HPDE6-E6E7 (cell line): ENCODE results near the gene SKI.
"Not testable (repeated sequence)": the region's sequence is repeated elsewhere in the genome, so short reads cannot be mapped to it uniquely, and the experiment has no call there.

ENCODE experiments used
- DNase-seq: peaks from one replicate; pipeline ENCODE4 v3.0.0; 2011; ENCODE audit warnings: missing footprints; ENCODE audit errors: extremely low spot score

The SKI gene

GRCh38 chr1:2259668-2260402 lies 31.7 kb downstream of the SKI start:
- DNase-seq: no peak

DNA sequence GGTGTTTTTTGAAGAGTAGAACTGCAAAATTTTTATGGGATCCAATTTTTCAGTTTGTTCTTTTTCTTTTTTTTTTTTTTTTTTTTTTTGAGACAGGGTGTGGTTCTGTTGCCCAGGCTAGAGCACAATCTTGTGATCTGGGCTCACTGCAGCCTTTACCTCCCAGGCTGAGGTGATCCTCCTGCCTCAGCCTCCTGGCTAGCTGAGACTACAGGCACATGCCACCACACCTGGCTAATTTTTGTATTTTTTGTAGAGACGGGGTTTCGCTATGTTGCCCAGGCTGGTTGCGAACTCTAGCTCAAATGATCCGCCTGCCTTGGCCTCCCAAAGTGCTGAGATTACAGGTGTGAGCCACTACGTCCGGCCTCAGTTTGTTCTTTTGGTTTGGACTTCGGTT lies 32.4 kb downstream of the SKI start:
- DNase-seq: not testable (repeated sequence)

GRCh38 chr1:2260917-2261316 lies 32.8 kb downstream of the SKI start:
- DNase-seq: no peak

DNA sequence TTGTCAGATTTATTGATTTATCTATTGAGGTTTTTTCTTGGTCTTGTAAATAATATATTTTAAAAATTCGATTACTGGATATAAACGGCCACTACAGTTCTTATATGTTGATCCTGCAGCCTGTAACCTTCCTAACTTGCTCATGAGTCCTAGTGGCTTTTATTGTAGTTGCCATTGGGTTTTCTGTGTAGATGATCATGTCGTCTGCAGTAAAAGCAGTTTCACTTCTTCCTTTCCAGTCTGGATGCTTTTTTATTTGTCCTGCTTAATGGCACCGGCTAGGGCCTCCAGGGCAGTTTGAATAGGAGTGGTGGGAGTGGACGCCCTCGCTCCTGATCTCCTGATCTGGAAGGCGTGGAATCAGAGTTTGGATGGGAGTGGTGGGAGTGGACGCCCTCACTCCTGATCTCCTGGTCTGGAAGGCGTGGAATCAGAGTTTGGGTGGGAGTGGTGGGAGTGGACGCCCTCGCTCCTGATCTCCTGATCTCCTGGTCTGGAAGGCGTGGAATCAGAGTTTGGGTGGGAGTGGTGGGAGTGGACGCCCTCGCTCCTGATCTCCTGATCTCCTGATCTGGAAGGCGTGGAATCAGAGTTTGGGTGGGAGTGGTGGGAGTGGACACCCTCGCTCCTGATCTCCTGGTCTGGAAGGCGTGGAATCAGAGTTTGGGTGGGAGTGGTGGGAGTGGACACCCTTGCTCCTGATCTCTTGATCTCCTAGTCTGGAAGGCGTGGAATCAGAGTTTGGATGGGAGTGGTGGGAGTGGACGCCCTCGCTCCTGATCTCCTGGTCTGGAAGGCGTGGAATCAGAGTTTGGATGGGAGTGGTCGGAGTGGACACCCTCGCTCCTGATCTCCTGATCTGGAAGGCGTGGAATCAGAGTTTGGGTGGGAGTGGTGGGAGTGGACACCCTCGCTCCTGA lies 33.6 kb downstream of the SKI start:
- DNase-seq: not testable (repeated sequence)

- no peak for DNase-seq
Measured at GRCh38 chr1:2266301-2266975, 38.3 kb downstream of the SKI start.

GRCh38 chr1:2267051-2267830 lies 39.1 kb downstream of the SKI start:
- no peak for DNase-seq

DNA sequence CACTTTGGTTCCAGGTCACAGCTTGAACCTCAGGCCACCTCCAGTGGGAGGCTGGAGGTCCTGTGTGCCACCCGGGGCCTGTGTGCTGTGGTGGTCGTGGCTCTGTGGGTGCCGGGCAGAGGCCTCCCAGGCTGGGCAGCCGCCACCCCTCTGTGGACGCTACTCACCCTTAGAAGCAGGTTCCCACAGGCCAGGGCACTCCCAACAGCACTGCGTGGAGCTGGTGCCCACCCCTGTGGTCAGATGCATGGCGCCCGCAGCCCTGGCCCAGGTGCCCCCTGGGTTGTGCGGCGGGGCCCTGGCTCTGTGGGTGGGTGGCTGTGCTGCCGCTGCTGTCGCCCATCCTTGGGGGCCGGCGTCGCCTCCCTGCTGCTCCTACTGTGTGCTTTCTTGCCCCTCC lies 39.7 kb downstream of the SKI start:
- DNase-seq: no peak

DNA sequence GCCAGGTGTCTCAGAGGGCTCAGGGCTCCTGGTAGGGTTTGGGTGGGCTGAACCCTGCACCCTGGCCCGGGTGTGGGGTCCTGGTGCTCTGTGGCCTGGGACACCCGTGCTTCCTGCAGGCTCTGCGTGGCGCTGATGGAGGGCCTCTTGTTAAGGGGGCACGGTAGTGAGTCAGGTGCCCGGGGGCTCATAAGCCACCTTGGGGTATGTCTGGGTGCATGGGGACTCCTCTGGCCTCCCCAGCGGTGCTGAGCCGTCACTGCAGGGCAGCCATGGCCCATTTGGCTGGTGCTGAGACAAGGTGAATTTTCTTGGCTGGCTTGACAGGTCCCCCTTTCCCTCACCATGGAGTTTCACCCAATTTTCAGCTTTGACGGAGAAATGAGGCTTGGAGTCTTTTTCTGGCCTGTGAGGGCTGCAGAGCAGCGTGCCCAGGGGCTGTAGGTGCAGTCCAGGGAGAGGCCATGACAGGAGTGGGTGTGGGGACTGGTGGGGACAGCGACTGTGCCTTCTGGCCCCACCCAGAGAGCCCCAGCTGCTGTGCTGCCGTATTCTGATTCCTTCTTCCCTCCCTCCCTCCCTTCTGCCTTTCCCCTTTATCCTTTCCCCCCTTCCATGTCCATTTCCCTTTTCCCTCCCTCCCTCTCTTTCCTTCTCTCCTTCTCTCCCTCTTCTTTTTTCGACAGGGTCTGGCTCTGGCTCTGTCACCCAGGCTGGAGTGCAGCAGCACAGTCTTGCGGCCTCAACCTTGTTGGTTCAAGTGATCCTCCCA lies 40.4 kb downstream of the SKI start:
- no peak for DNase-seq

DNA sequence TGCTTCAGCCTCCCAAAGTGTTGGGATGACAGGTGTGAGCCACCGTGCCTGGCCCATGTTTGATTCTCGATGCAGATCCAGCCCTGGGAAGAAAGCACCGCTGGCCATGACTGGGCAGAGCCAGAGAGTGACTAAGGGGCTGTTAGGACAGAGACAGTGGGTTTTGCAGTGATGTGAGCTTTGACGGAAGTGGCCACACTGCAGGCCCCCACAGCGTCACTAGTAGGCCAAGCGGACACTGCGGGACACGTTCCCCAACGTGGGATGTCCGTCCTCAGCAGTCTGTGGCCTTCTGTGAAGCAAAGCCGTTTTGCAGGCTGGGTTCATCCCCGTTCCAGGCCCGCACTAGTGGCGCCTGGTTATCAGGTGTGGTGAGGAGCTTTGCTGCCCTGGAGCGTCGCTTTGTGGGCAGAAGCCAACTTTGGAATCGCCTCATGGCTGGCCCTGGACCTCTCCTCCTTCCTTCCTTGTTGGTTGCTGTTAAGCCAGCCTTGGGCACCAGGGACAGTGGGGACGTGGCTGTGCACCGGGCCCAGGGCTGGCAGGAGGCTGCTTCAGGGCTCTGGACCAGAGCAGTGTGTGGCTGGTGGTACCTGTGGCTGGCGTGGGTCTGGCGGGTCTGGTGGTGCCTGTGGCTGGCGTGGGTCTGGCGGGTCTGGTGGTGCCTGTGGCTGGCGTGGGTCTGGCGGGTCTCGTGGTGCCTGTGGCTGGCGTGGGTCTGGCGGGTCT lies 41.2 kb downstream of the SKI start:
- DNase-seq: no peak

GRCh38 chr1:2269922-2270259 lies 41.8 kb downstream of the SKI start:
- DNase-seq: no peak

DNA sequence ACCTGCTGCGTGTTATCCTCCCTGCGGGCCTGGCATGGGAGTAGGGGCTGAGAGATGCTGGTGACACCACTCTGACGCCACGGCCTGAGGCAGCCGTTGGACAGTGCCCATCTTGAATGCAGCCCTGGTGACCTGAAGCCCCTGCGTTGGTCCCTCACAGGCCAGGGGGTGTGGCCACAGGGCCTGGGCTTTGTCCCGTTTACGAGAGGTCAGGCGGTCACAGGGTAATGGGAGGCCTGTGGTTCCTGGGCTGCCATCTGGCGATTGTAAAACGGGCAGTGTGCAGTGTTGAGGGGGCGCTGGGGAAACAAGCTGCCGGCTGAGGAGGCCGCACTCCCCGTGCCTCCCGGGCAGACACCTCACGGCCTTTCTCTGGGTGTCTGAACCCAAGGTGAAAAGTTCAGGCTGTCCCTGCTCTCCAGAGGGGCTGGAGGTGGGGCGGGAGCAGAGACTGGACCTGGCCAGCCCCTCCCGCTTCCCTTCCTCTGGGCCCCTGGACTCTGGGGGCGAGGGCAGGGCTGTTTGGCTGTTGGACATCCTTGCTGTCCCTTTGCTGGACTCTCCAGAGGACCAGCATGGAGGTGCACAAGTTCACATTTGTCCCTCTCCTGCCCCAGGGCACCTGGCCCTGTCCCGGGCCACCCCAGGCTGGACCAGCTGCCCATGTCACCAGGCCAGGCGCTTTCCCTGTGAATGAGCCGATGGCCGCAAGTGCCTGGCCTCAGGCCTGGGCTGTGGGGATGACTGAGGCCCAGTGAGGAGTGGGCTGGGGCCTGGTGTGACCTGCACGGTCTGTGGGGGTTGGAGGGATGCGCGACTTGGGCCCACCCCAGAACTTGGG lies 42.4 kb downstream of the SKI start:
- no peak for DNase-seq

- DNase-seq: no peak
Measured at GRCh38 chr1:2271211-2271721, 43.1 kb downstream of the SKI start.

DNA sequence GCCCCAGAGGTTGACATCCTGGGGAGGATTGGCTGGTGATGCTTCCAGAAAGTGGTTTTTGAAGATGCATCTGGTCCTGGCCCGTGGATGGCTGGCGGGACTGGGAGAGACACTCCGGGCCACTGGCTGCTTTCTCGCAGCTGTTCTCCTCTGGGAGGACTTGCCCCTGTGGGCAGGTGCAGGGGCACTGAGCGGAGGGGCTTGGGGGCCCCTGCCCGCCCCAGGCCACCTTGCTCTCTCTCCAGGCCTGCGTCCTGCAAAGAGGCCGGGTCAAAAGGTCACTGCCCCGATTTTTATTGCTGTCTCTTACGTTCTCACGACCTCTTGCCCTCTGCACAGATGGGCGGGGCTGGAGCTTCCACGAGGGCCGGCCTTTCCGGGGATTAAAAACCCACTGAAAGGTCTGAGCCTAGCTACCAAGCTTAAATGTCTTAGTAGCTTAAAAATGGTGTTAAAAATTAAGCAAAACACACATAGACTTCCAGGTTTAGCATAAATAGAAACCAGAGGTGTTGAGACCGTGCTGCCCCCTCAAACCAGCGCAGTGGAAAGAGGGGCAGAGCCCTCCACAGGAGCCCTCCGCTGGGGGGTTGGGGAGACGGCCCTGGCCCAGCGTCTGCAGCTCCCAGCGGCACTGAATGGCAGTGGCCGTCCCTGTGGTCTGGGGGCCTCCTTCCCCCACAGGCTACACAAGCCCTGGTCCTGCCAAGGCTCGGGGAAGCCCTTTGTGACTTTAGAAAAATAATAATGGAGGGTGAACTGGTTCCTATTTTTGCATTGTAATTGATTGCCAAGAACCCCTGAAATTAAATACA lies 43.9 kb downstream of the SKI start:
- no peak for DNase-seq

GRCh38 chr1:2272686-2273400 lies 44.7 kb downstream of the SKI start:
- no peak for DNase-seq

- no peak for DNase-seq
Measured at GRCh38 chr1:2273401-2274090, 45.4 kb downstream of the SKI start.

GRCh38 chr1:2274231-2274928 lies 46.3 kb downstream of the SKI start:
- DNase-seq: no peak
